NCI-H146 treated with DMSO at 0.1 percent for 48 hours (cell line): ENCODE measurements around the gene PTPRM.

Experiments used
- DNase-seq: peaks from one replicate; lab custom pipeline; 2025; ENCODE audit not compliant: unreplicated experiment; lab: John Stamatoyannopoulos, UW

PTPRM gene

DNA sequence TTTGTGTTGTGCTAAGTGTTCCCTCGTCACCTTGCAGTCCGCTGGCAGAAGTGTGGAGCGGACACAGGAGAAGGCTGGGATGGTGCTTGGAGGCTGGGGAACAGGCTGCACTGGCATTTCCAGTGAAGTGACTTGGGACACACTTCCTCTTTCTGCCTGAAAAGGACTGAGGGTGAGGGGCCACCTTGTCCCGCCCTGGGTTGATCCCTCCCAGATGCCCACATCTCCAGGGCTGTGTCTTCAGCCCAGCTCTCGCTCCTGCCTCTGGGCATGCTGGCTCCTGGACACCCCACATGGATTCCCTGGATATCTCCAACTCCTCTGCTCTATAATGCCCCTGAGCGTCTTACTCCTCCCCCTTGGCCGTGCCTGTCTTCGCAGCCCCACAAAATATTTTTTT is 412.6 kb downstream of the PTPRM start:
- DNase-seq: no peak

DNA sequence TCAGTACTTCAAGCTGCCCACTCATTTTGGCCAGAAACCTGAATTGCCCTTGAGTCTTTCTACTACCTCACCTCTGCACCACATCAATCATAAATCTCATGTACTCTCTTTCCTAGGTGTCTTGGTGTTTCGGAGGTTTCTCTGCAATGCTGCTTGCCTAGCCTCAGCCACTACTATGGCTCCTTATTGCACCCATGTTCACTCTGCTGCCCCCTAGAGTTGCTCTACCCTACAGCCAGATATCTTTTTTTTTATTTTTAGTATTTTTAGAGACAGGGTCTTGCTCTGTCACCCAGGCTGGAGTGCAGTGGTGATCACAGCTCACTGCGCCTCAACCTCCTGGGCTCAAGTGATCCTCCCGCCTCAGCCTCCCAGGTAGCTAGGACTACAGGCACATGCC is 413.0 kb downstream of the PTPRM start:
- no peak for DNase-seq

DNA sequence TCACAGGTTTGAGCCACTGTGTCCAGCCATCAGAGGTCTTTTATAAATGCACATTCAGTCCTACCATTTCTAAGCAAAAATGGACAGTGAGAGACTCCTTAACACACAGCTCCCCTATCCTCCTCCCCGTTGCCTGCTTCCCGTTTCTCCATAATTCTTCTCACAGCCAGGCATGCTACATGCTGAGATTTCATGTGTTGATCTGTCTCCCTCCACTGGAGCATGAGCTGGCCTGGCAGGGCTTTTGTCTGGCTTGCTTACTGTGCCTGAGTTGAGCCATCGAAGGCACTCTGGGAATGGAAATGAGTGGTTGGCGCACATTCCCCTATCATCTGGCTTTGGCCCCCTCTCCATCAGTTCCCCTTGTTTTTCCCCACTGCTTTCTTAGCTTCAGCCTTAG is 413.5 kb downstream of the PTPRM start:
- no peak for DNase-seq

DNA sequence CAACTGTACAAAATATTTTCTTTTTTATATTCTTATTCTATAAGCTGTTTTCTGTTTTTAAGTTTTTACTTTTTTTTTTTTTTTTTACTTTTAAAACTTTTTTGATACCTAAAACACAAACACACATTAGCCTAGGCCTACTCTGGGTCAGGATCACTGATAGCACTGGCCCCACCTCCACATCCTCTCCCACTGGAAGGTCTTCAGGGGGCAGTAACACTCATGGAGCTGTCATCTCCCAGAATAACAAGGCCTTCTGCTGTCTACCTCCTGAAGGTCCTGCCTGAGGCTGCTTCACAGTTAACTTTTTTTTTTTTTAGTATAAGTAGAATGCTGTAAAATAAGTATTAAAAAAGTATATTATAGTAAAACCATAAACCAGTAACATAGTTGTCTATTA is 415.1 kb downstream of the PTPRM start:
- DNase-seq: no peak

DNA sequence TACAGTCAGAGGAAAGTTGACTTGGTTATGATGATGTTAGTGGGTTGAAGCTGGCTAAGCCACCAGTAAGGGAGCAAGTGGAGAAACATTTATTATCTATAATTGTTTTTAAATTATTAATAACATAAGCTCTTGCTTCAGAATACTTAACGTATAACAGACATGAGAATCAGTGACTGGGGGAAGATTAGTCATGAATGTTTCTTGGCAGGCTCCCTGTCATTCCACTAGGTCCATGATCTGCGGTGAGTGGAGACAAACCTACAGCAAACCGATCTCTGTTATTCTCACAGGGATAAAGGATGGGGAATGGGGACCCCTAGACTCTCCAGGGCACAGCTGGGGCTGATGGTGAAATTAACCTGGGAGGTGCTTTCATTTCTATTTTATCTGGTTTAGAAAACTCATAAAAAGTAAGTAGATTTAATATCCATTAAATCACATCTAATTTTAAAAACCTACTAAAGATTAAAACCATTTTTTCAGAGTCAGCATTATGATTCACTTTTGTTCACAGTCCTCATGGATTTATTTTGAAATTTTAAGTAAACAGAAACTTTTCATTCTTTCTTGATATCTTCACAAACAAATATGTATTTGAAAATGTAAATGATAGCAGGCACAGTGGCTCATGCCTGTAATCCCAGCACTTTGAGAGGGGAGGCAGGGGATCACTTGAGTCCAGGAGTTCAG is 420.3 kb downstream of the PTPRM start:
- no peak for DNase-seq

DNA sequence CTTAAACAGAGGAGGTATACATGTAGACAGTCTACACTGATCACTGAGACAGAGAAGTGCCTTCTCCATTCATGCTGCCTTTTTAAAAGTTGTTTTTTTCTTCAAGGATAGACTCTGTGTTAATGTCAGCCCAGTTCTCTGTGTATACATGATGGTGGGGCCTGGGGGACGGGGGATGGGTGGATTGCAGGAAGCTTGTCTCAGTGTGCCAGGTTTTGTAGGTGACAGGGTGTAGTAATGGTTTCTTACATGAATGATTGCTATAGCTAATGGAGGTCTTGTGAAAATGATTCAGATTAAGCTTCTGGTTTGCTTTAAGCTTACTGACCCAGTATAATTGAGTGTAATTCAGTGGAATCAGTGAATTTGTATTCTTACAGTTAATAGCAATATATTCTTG is 423.6 kb downstream of the PTPRM start:
- DNase-seq: no peak

DNA sequence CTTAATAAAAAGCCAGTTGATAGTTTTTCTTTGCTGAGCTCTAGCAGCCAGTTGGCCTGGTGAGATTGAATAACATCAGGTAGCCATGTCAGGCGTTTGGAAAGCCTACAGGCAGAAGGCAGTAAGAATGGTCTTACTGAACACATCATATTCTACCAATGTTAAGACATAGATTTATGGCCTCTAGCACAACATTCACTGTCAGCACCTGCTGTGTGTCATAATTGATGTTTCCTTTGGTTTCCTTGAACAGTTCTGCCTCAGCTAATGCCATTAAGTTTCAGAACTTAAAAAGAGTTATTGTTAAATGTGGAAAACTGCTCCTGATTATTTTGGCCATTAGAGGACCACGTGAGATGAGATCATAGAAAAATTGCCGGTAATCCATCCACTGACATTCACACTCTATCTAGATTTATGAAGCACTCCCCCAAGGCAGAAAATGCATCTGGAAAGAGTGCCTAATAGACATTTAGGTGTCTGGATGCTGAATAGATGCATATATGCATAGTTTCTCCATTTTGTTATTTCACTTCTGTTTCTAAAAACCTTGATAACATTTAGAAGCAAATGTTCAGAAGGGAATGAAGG is 434.7 kb downstream of the PTPRM start:
- peak; percentile 36 for DNase-seq

DNA sequence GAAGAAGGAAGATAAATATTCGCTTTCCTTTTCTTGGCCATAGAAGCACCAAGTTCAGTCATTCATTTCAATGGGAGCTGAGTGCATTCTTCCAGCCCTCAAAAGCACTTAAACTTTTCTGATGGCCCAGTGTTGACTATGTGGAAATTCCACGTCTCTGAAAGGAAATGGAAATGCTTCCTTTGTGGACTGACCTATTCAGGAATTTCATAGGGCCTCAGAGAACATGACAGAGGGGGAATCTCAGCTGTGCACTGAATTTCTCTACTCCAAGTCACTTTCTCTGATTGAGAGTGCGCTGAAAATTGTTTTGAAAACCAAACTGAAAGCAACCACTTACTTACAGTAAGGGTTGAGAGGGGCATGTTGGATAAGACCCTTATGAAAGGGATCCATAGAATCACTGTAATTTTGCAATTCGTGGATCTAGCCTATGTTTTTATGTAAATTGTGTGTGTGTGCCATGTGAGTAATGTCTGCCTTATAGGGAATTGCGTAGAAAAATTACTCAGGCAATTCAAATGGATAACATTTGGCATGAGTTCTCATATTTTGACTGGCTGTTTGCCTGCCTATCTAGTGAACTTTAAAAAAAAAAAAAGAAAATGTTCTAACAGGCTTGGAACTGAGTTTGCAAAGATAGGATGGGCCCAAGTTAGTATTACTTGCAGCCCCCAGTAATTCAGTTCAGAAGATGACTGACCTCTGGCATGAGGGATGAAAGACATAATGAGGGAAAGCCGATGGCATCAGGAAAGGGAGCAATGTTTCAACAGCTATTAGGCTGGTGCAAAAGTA is 437.0 kb downstream of the PTPRM start:
- no peak for DNase-seq

DNA sequence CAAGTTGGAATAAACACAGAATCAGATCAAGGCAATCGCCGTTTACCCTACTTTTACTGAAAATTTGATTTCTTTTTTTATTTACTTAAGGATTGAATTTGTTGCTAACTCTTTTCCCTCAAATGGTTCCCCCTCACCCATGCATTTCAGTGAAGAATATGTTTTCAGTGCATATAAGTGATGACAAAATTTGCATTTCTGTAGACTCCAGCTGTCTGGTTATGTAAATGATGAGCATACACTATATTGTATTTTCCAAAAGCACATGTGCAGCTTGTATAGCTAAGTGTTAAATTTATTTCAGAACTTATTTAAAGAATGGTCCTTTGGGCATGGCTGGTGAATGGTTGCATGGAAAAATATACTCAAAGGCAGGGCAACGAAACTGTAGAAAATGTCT is 437.7 kb downstream of the PTPRM start:
- DNase-seq: no peak

DNA sequence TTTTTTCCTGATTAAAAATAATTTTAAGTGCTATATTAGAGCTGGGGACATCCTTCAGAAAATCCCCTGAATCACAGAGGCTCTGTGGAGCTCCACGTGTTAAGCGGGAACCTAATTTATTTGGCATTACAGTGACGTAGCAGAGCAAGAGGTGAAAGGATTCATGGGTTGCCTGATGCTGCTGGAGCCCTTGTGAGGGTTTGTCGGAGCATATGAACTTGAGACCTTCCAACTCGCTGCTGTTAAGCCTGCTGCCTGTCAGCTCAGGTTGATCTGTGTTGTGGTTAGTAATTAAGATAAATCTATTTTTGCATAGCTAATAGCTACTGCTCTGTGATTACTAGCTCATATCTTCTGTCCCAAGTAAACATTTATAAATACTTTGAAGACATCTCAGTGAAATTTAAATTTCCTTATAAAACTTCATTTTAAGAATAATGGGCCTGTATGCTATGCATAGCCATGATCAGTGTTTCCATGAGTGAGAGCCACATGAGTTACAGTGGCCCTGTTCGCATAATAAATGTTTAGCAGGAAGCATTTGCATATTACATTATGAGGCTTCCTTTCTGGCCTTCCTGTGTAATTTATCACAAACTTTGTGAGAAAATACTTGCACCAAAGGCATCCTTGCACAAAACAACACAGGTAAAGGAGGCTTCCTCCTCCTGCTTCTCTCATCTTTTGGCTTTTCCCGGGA is 438.9 kb downstream of the PTPRM start:
- no peak for DNase-seq

DNA sequence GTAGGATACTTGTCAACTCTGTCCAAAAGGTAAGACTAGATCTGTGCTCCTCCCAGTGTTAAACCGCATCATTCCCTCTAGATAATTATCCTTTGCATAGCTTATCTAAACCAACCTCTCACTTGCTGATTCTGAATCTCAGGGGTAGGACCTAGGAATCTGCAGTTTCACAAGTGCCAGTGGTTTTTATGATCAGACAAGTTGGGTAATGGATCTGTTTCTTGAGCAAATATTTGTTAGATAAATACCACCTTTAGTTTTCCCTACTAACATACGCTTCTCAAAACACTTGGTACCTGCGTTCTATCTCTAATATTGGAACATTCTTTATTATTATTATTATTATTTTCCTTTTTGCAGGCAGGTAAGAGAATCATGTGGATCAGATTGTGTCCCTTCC is 439.9 kb downstream of the PTPRM start:
- peak; percentile 61 for DNase-seq

DNA sequence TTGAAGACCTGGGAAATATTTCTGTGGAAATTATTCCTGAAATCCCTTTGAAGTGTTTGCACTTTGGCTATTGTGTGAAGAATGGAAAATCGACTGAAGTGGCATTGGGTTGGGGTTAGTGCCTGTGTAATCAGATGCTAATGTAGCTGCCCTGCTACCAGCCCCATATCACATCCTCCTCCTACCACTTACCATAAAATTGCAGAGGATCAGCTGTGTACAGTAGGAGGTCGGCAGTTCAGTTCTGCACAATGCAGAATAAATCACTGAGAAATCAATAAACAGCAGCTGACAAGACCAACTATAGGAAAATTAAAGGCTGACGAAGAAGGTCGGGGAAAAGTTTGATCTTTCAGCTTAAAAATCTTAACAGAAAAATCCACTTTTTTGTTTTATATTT is 440.9 kb downstream of the PTPRM start:
- DNase-seq: peak; percentile 98

DNA sequence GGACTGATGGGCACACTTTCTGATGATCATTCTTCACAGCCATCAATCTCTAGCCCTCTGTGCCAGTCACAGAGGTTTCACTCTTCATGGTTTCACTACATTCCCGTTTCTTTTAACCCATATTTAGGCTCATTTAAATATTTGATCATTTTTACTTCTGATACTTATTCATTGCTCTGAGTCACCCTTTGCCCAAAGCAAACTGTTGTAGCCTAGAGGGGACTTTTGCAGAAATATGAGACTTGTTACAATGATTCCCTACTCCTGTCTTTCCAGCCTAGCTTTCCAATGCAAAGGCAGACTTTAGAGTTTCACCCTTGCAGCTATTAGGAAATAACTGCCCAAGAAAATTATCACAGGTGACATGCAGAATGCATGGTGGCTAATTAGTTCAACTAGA is 444.2 kb downstream of the PTPRM start:
- DNase-seq: no peak

DNA sequence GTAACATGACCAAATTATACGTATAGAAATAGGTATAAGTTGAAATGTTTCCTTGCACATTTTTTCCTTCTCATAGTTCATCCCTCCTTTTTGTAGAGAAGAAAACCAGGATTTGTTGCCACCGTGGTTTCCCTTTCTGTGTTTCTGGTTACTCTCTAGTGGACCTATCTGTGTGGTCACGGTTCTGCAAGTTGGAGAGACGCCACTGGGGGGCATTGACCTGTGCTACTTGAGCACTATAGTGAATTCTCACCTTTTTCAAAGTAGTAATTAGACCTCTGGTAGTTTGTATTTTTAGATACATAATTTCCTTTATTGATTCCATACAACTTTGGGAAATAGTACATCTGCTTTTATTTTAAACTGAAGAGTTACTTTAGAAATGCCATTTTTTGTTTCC is 444.8 kb downstream of the PTPRM start:
- peak; percentile 24 for DNase-seq

DNA sequence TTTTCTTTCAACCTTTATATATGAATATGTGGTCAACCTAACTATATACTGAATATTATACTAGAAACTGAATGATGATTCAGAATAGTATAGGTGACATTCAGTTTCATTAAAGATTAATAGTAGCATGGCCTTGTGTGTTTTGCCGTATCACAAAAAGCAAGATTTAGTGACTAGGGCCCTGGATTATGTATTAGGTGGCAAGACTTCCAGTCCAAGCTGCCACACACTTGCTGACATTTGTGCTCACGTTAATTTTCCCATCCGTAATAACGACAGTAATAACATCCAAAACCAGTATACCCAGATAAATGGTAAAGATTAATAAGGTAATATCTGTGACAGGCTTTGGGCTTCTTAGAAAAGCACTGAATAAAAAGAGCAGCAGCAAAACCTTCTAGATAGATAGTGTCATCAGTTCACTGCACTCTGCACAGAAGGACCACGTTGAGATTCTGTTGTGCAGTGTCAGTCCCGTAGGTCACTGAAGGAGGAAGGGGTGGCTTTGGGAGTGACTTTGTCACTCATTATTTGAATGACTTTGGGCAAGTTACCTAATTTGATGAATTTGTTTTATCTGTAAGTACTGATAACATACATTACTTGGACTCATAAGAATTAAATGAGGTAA is 451.7 kb downstream of the PTPRM start:
- DNase-seq: no peak

DNA sequence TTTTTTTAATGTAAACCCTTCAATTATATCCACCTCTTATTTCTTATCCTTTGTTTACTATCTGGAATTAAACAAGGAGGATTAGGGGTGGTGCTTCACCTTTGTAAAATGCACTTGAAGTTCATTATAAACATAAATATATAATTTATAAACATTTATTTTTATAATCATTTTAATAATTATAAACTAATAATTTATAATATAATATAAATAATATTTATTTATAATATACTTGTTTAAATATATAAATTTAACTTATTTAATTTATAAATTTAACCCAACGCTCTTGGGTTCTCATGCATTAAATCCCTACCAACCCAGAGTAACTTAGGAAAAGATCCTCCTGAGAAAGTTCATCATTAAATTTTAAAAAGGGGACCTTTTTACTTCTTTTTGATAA is 452.5 kb downstream of the PTPRM start:
- no peak for DNase-seq

DNA sequence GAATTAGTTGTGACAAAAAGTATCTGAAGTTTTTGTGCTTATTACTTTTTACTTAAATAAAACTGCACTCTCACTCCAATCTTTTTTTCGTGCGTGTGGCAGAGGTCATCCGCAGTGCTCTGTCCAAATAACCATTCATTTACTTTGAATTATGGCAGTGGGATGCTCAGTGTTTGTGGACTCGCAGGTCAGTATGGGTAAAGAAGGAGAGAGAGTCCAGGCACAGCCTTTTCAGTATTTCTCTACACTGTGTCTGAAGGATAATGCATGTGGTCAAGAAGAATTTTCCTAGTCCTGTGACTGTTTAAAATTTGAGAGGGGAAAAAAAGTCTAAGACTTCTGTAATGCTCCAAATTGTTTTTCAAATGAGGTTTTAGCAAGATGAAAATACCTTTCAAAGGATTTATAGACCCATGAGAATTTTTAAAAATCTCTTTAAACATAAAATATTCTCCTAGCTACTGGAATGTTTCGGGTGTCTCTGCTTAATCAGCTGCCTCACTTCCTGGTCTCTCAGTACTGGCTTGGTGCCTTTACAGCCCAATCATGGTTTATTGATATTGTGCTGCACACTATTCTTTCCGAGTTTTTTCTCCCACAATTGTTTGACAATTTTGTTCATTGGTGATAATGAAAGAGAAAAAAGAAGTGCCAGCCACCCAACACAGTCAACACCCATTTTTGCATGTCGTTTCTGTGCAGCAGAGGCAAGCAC is 453.2 kb downstream of the PTPRM start:
- DNase-seq: no peak

DNA sequence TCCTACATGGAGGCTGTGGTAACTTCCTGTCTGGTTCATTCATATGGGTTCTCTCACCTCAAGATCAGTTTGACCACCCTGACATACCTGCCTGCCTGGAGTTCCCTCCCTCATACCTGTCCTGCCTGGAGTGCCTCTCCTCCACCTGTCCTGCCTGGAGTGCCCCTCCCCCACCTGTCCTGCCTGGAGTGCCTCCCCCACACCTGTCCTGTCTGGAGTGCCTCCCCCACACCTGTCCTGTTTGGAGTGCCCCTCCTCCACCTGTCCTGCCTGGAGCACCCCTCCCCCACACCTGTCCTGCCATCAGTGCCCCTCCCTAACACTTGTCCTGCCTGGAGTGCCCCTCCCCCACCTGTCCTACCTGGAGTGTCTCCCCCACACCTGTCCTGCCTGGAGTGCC is 461.9 kb downstream of the PTPRM start:
- DNase-seq: no peak

DNA sequence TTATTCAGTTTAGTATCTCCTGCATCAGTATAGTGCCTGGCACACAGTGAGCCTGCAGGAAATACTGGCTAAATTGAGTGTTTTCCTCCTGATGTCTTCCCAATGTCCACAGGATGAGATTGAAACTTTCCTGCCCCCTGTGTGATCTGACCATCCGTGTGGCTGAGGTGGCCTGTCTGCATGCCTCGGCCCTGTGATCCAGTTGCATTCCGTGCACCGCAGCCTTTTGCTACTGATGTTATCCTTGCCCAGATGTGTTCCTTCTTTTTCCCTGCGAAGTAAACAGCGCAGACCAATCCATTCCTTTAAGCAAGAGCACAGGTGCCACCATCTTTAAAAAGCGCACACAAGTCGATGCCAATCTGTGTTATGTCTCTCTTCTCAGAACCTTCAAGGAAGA is 462.6 kb downstream of the PTPRM start:
- DNase-seq: no peak

DNA sequence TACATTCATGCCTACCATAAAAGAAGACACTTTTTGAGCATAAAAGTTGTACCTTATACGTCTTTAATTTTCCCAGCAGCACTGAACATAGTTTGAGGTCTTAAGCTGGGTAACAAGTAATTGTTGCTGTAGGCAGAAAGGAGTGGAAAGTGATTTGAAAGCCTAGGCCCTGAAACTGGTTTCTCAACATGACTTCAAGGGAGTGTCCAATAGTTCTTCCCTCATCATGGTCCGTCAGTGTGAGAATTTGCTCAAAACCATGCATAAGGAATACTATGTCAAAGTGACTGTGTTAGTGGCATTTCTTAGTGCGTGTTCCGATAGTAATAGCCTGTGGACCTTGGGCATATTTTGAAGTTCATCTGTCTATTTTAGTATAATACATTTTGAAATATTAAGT is 463.1 kb downstream of the PTPRM start:
- no peak for DNase-seq

DNA sequence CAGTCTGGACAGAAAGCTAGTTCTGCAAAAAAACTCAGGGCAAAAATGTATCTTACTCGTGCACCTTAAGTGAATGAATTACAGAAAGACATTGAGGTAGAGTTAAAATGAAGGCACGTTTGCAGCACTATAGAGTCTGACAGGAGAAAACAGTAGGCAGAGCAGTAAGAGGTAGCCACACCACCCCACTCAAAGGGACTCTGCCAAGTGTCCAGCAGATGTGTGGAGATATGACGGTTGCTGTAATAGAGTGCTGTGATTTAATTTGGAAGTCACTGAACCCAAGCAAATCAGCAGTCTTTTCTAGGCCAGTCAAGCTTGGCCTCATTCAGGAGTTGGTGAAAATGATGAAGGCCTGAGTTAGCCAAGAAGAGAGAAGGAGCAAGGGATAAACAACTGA is 464.4 kb downstream of the PTPRM start:
- no peak for DNase-seq
